HEK293T (cell line): ENCODE measurements around the gene BBX.

ENCODE experiments used
- BHLHE40 ChIP-seq: fragments of 450-650 bp; IDR thresholded peaks from 2 replicates; pipeline ENCODE4 v1.6.1; 2016; ENCODE audit warnings: mild to moderate bottlenecking, moderate library complexity, borderline replicate concordance
- CTBP1 ChIP-seq: fragments of 450-650 bp; IDR thresholded peaks from 2 replicates; pipeline ENCODE4 v1.6.1; 2016; ENCODE audit warnings: borderline replicate concordance
- ELF4 ChIP-seq: fragments of 450-650 bp; IDR thresholded peaks from 2 replicates; pipeline ENCODE4 v1.6.1; 2017; ENCODE audit warnings: antibody characterized with exemption
- FOXA1 ChIP-seq: fragments of 450-650 bp; IDR thresholded peaks from 2 replicates; pipeline ENCODE4 v1.6.1; 2016; ENCODE audit warnings: mild to moderate bottlenecking
- FOXK2 ChIP-seq: fragments of 450-650 bp; IDR thresholded peaks from 2 replicates; pipeline ENCODE4 v1.6.1; 2016; ENCODE audit warnings: mild to moderate bottlenecking
- FOXM1 ChIP-seq: fragments of 450-650 bp; IDR thresholded peaks from 2 replicates; pipeline ENCODE4 v1.6.1; 2017; ENCODE audit warnings: mild to moderate bottlenecking, borderline replicate concordance
- HDGF ChIP-seq: fragments of 450-650 bp; IDR thresholded peaks from 2 replicates; pipeline ENCODE4 v1.6.1; 2017; ENCODE audit warnings: antibody characterized with exemption, borderline replicate concordance
- L3MBTL2 ChIP-seq: fragments of 450-650 bp; conservative IDR thresholded peaks from 2 replicates; pipeline ENCODE4 v1.6.1; 2016; ENCODE audit warnings: mild to moderate bottlenecking
- LEF1 ChIP-seq: fragments of 450-650 bp; IDR thresholded peaks from 2 replicates; pipeline ENCODE4 v1.6.1; 2017; ENCODE audit warnings: mild to moderate bottlenecking, borderline replicate concordance
- NFRKB ChIP-seq: fragments of 450-650 bp; IDR thresholded peaks from 2 replicates; pipeline ENCODE4 v1.6.1; 2016; ENCODE audit warnings: mild to moderate bottlenecking, moderate library complexity
- SP1 ChIP-seq: fragments of 450-650 bp; IDR thresholded peaks from 2 replicates; pipeline ENCODE4 v1.6.1; 2017
- SUZ12 ChIP-seq: fragments of 450-650 bp; IDR thresholded peaks from 2 replicates; pipeline ENCODE4 v1.6.1; 2016; ENCODE audit warnings: mild to moderate bottlenecking
- TARDBP ChIP-seq: fragments of 450-650 bp; IDR thresholded peaks from 2 replicates; pipeline ENCODE4 v1.6.1; 2016
- ZNF384 ChIP-seq: fragments of 450-650 bp; IDR thresholded peaks from 2 replicates; pipeline ENCODE4 v1.6.1; 2016

- no peak for TF ChIP-seq SP1
- TF ChIP-seq CTBP1, result no peak
- no peak for TF ChIP-seq TARDBP
- TF ChIP-seq BHLHE40, result no peak
- TF ChIP-seq SUZ12, result no peak
- TF ChIP-seq ZNF384, result no peak
- no peak for TF ChIP-seq NFRKB
- no peak for TF ChIP-seq ELF4
- TF ChIP-seq FOXA1, result no peak
- no peak for TF ChIP-seq FOXM1
- TF ChIP-seq FOXK2, result no peak
- no peak for TF ChIP-seq LEF1
- no peak for TF ChIP-seq HDGF
- TF ChIP-seq L3MBTL2, result no peak
These were observed 274.0 kb downstream of the BBX start for GRCh38 chr3:107796791-107797190.
